ENCODE data around the gene MSI2. TPM values are rescaled to one million over a fixed set of nuclear protein-coding genes. Genes with fewer than 3 reads are reported as not detected.
A peak's percentile ranks its signal among the peaks of the same experiment; 100 is the strongest.

The MSI2 gene
- polyA plus RNA-seq, 1 of the 3 experiments (the other 2 are of a cell fraction), result 24.1 TPM

GRCh38 chr17:57356719-57357391 is 100.5 kb downstream of the MSI2 start:
- Histone ChIP-seq H3K36me3 (replicated peaks in 1 of 2; ENCODE audit: control insufficient read depth in 1 of 2, insufficient read depth in 2 of 2, low read length in 1 of 2) (peaks cover 0 to 10% of the 10 kb centered on the region in 2 experiments), H3K27me3 (ENCODE audit: insufficient read depth) (no peaks in the 10 kb centered on the region), H3F3A (replicated peaks; ENCODE audit: insufficient read depth) (peaks cover 8% of the 10 kb centered on the region), H3K79me2 (ENCODE audit: insufficient read depth) (no peaks in the 10 kb centered on the region; the same call in 1 of the 2 replicates), H3K27ac (ENCODE audit: low read depth in 2 of 2, low read length in 1 of 2) (peak overlapping the region in 1 of 2 experiments; percentile 56; a peak in 2 of 4 replicates), H3K9ac (no peak overlapping the region), H3K4me2 (no peak overlapping the region), H3K9me2 (no peaks in the 10 kb centered on the region), H3K4me1 (ENCODE audit: control insufficient read depth in 1 of 2, insufficient read depth in 2 of 2, low read depth in 1 of 2, low read length in 1 of 2) (peaks cover 0 to 41% of the 10 kb centered on the region in 2 experiments; a peak in 2 of 4 replicates), H3K4me3 (ENCODE audit: low read depth in 2 of 2, low read length in 1 of 2) (no peak overlapping the region), H3K9me3 (no peaks in the 10 kb centered on the region), H2AFZ (ENCODE audit: low read depth) (no peak overlapping the region), H4K20me1 (ENCODE audit: insufficient read depth) (no peaks in the 10 kb centered on the region)
- ChIA-PET POLR2A (no interaction called here), CTCF (interaction anchor here (0.5 to 1.8 kb wide), 4 partner anchors 109 to 476 kb away, joined by 3 to 7 read pairs (median 3); no protein-coding TSS in a partner anchor)
- DNase-seq, result no peak
- 93% methylated on average over 14 of the region's 16 CpGs for WGBS (ENCODE audit: low lambda C conversion rate)
- TF ChIP-seq RFX5 (IDR thresholded peaks at IDR 0.05; ENCODE audit: low read length), result no peak
- no peak for TF ChIP-seq MAX (IDR thresholded peaks at IDR 0.05; ENCODE audit: low read depth)
- TF ChIP-seq GATA2 (CRISPR knock-in tag; IDR thresholded peaks at IDR 0.05), result no peak
- TF ChIP-seq FOXM1 (IDR thresholded peaks at IDR 0.05; ENCODE audit: low read depth), result no peak
- TF ChIP-seq NRF1 (IDR thresholded peaks at IDR 0.05; ENCODE audit: low read depth, low read length), result no peak

- no peaks in the 10 kb centered on the region; the same call in 1 of the 2 replicates for H3K79me2 ChIP-seq (ENCODE audit: insufficient read depth)
- no peak overlapping the region for H3K4me3 ChIP-seq (ENCODE audit: low read depth in 2 of 2, low read length in 1 of 2)
- peaks cover 0 to 5% of the 10 kb centered on the region in 2 experiments for H3K36me3 ChIP-seq (replicated peaks in 1 of 2; ENCODE audit: control insufficient read depth in 1 of 2, insufficient read depth in 2 of 2, low read length in 1 of 2)
- no peaks in the 10 kb centered on the region for H4K20me1 ChIP-seq (ENCODE audit: insufficient read depth)
- peaks cover 0 to 41% of the 10 kb centered on the region in 2 experiments; a peak in 2 of 4 replicates for H3K4me1 ChIP-seq (ENCODE audit: control insufficient read depth in 1 of 2, insufficient read depth in 2 of 2, low read depth in 1 of 2, low read length in 1 of 2)
- peak overlapping the region in 1 of 2 experiments; percentile 56; a peak in 1 of 4 replicates for H3K27ac ChIP-seq (ENCODE audit: low read depth in 2 of 2, low read length in 1 of 2)
- POLR2A ChIA-PET, result no interaction called here
- H3K9ac ChIP-seq, result no peak overlapping the region
- no peak overlapping the region for H3K4me2 ChIP-seq
- WGBS (ENCODE audit: low lambda C conversion rate), result 87% methylated on average over 11 of the region's 11 CpGs
- no peaks in the 10 kb centered on the region for H3K27me3 ChIP-seq (ENCODE audit: insufficient read depth)
- no peaks in the 10 kb centered on the region for H3K9me2 ChIP-seq
- DNase-seq, result no peak
- CTCF ChIA-PET, result interaction anchor here (0.5 to 1.8 kb wide), 4 partner anchors 108 to 476 kb away, joined by 3 to 7 read pairs (median 3); no protein-coding TSS in a partner anchor
- peaks cover 8% of the 10 kb centered on the region for H3F3A ChIP-seq (replicated peaks; ENCODE audit: insufficient read depth)
- H2AFZ ChIP-seq (ENCODE audit: low read depth), result no peak overlapping the region
- no peak for TF ChIP-seq FOXM1 (IDR thresholded peaks at IDR 0.05; ENCODE audit: low read depth)
- TF ChIP-seq EP300 (IDR thresholded peaks at IDR 0.05; ENCODE audit: borderline replicate concordance in 1 of 2, low read depth in 1 of 2, low read length in 1 of 2), result no peak
- TF ChIP-seq SMC3 (IDR thresholded peaks at IDR 0.05; ENCODE audit: low read depth, low read length), result no peak
- no peak for TF ChIP-seq SIN3A (IDR thresholded peaks at IDR 0.05; ENCODE audit: borderline replicate concordance, low read depth, low read length)
- no peak for TF ChIP-seq IRF3 (IDR thresholded peaks at IDR 0.05; ENCODE audit: low read depth, low read length)
- no peak for TF ChIP-seq FOXJ3 (CRISPR knock-in tag; IDR thresholded peaks at IDR 0.05)
- TF ChIP-seq POLR2AphosphoS5 (IDR thresholded peaks at IDR 0.05; ENCODE audit: low read depth, low read length), result no peak
- no peak for TF ChIP-seq MEF2A (IDR thresholded peaks at IDR 0.05; ENCODE audit: borderline replicate concordance, low read depth)
- no peak for TF ChIP-seq GABPA (IDR thresholded peaks at IDR 0.05; ENCODE audit: low read depth)
- TF ChIP-seq TCF12 (IDR thresholded peaks at IDR 0.05), result no peak
- no peaks in the 10 kb centered on the region for H3K9me3 ChIP-seq
Observed at GRCh38 chr17:57357392-57357784, 101.1 kb downstream of the MSI2 start.
